ENCODE data around the gene SIPA1L3.

GRCh38 chr19:37989855-37990254, 82.8 kb downstream of the SIPA1L3 start:
- TF ChIP-seq POLR2A (IDR thresholded peaks at IDR 0.05) (no peak), CTCF (IDR thresholded peaks at IDR 0.05) (no peak), POLR2AphosphoS5 (IDR thresholded peaks at IDR 0.05) (no peak), EP300 (IDR thresholded peaks at IDR 0.05) (no peak)
